HG03575 (cell line): ENCODE measurements around the gene SLC6A13.

Source experiments
- ATAC-seq: cut with Tn5 transposase; IDR thresholded peaks from one replicate; pipeline ENCODE4 v1.9.1; 2021; ENCODE audit not compliant: unreplicated experiment, insufficient number of reproducible peaks, low FRiP score; ENCODE audit errors: extremely low read depth

Gene SLC6A13

DNA sequence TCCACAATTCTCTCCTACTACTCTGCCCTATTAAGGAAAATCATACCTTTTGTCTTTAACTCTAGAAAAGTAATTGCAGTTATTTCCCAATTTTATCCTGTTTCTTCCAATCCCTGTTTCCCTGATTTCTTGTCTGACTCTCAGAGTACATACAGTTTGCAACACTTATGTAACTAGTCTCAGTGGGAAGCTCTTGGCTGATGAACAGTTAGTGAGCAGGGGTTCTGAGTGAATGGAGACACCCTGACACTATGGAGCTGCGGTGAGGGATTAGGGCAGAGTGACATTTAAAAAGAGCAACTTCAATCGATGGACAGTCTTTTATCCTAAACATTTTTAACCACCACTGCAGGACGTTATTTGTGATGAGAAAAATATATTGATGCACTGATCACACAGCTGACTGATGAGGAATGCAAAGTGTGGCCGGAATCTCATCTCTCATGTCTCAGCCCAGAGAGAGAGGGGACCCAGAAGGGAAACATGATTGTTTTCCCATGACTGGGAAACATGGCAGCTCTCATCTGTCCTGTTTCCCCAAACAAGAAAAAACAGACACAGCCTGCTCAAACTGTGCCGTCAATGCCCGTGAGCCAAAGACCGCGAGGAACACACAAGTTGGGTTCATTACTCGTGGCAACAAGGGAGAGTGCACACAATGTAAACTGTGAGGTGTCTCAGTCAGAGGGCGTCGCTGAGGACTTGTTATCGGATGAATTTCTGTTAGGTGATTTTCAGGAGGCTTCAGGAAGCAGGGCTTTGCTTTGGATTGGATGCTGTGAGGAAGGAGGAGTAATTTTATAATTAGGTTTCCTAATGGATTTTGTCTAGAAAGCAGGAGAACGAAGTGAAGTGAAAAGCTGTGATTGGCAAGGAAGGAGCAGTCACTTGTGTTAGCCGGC, 5.2 kb upstream of the SLC6A13 start:
- no peak for ATAC-seq

DNA sequence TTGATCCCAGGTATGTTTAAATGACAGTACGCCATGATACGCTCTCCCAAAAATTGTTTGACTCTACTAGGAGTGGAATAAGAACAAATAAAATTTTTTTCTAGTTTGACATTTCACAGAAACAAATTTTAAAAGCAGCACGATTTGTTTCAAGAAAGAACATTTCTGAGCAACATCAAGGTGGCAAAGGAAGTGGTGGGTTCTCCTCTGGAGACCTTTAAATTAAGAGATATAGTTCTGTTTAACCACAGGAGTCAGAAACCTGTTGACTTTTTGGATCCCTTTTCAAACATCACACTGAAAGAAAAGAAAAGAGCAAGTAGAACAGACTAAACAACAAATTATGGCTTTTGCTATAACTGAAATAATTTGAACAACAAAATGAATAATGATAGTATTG, 2.5 kb upstream of the SLC6A13 start:
- ATAC-seq = no peak

DNA sequence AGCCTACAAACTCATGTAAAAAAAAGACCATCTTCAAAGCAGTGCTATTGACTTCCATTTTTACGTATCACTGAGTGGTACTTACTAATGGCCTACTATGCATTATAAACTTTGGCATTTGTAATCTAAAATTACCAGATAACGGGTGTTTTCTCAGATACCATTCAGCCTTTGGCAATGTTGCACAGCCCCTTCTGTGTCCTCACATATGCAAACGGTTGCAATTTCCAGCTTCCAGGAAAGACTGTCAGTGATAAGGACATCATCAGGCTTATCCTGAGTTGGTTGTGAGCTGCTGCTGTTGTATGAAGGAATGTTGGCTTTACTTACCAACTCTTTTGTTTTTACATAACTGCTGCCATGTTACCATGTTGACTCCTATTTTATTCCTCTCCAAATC, 1.6 kb upstream of the SLC6A13 start:
- no peak for ATAC-seq

DNA sequence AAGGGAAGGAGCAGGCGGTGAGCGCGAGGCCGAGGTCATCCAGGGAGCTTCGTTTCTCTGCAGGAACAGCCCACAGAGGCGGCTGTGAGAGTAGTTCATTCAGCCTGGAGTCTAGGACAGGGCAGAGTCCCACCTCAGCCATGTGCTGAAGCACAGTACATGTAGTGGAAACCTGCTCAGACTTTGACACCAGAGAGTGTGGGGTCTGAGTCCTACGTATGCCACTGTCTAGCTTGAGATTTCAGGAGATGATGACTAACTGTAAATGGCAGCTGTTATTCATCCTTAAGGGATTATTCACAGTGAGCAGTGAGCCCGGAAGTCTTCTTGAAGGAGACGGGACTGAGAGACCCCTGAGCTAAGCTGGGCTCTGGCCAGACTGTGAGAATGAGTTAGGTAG, 938 bp upstream of the SLC6A13 start:
- no peak for ATAC-seq

DNA sequence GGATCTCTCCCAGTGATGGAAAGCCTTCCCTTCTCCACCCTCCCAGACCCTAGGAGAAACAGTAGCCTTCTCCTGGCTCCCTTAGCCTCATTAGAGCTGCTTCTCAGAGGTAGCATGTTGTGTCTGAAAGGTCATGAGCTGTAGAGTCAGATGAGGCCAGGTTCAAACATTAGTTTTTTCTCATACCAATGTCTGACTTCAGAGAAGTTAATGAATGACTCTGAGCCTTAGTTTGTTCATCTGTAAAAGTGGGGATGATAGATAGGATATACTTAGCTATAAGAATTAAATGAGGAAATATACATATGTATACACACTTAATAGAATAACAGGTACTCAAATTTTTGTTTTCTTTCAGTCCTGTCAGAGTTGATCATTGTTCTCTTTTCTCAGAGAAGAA, 523 bp downstream of the SLC6A13 start:
- no peak for ATAC-seq

DNA sequence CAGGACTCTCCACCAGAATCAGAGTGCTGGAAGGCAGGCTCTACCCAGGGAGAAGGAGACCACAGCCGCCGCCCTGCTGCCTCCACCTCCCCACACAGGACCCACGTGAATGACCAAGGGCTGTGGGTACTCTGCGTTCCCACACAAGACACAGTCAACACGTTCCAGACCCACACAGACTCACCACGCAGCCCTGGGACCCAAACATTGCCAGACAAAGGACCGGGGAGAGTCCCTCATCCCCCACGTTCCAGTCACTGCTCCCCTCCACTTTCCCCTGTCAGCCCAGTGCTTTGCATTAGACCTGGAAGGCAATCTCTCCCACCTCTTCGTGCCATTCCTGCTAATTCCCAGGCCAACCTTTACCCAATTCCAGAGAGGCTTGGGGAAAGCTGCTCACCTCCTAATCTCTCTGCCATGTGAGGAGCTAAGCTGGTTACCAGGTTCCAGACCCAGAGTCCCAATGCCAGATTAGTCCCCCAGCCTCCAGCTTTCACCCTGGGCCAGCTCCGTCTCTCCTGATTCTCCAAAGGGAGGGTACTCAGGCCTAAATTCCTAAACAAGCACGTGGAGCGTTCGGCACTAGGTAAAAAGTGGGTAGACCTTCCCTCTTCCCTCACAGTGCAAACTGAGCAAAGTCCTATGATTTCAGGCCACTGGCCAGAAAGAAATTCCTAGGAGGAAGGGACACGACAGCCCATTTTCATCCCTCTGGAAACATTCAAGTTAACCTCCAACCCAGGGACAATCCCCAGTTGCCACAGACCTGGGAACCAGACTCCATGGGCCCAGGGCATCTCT, 4.9 kb downstream of the SLC6A13 start:
- no peak for ATAC-seq

DNA sequence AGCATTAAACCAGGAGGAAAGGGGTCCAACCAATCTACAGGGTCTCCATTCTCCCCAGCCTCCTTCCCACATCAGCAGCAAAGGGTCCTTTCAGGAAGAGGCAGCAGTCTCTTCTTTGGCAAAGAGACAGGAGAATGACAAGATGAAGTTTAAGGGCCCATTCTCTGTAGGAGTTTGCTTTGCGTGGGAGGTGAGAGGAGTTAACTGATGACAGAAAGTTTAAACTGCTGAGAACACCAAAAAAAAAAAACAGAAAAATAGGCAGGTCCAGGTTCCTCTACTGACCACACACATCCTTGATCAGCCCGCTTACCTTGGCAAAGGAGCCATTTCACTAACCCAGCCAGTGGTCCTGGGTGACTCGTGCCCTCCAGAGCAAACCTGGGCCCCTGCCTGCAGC, 5.7 kb downstream of the SLC6A13 start:
- no peak for ATAC-seq

DNA sequence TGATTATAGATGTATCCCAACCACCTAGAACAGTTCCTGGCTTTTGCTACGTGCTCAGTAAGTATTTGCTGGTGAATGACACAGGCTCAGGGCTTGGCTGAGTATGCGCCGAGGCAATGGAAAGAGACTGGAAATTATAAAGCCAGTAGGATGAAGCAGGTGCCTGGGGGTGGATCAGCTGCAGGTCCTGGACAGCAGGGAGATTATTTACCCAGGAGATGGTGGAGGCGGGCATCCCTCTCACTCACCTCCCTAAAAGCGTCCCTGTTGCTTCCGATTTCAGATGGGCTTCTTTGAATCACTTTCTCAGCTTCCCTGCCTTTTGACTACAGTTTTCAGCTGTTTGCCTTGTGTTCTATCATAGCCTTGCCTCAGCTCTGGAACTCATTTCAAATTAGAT, 6.4 kb downstream of the SLC6A13 start:
- no peak for ATAC-seq

DNA sequence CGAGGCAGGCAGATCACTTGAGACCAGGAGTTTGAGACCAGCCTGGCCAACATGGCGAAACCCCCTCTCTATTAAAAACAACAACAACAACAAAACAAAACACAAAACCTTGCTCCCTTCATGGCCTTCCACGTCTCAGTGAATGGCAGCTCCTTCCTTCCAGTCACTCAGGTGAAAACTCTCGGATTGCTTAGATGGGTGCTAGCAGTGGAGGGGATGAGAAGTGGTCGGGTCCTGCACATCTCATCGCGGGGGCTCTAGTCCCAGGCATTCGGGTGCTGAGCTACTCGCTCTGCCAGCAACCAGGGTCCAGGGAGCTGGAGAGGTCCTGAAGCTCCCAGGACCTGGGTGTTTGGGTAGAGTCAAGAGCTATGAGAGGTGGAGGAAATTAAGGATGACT, 7.7 kb downstream of the SLC6A13 start:
- ATAC-seq = no peak

DNA sequence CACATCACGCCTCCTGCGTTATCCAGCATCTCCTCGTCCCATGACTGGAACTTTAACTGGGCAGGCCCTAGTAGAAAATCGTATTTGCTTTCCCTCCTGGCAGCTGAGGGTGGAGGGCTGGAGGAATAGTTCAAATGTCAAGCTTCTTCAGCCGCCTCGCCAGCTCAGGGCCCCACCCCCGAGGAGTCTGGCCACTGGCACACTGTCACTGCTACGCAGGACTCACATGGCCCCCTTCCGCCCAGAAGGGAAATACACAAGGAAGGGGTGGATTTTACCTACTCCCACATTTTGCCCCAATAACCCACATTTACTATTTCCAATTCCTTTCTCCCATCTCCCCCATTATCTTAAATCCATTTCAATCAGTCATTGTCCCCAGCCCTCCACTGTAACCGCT, 8.6 kb downstream of the SLC6A13 start:
- ATAC-seq = no peak

DNA sequence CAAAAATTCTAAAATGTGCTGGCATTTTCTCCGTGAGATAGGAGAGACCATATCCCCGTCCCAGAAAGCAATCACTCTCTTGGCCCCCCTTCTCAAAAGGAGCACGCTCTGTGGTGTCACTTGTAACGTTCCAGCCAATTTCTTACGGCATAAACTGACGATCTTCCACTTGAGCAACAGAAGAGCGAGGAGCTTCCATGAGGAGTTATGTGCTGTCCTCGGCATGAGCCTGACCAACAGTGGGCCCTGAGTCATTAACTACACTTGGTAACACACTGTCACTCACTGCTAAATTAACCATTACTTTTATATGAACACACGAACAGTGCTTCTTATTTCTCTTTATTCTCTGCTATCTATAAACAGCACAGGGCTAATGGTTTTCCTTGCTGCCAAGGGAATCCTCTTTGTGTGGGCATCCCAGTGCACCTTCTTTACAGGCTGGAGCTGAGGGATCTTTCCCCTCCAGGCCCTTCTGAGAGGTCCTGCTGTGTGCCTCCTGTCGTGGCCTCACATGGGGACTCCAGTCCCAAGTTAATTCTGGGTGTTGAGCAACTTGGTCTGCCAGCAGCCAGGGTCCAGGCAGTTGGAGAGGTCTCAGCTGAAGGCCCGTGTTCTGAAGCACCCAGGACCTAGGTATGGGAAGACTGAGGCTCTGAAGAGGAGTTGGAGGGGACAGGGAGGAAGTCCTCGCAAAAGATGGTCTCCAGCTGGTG, 9.4 kb downstream of the SLC6A13 start:
- no peak for ATAC-seq

DNA sequence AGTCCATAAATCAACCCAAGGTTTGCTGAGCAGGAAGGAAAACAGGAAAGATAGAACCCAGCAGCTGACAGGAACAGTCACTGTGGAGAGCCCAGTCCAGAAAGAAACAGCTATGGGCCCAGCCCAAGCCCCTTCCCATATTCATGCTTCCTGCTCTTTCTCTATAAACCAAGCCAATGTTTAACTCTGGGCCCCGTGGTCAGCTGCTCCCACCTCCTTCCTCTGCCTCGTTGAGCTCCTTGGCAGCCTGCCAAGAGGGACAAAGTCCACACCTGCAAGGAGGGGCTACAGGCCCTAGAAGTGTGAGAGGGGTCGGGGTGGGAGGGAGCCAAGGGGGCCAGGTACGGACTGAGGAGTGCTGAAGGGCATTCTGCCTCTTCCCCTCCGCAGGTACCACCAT, 10.0 kb downstream of the SLC6A13 start:
- no peak for ATAC-seq

DNA sequence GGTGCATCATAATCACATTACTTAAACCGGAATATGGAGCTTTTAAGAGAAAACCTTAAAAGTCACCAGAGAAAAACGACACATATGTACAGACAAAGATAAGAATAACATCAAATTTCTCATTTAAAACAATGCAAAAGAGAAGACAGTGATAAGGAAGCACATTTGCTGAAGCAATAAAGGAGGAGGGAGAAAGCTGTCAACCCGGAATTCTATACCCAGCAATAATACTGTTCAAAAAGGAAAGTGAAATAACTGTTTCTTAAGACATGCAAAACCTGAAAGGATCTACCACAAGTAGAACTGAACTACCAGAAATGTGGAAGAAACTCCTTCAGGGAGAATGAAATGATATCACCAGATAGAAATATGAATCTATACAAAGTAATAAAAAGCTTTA, 15.4 kb downstream of the SLC6A13 start:
- ATAC-seq = no peak

DNA sequence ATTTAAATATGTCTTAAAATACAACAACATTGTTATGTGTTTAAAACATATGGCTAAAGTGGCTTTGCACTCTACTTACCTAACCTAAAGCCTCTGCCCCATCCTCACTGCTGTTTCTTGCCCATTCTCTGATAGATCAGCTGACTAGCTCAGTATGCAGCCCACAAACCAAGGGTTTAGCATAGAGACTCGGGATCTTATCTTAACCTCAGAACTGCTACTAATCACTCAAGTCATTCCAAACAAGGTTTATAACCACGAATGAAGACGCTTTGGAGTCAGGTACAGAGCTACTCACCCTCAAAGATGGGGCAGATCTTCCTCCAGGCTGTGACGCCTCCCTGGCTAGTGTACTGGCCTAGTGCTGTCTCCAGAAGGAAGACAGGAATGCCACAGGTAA, 19.3 kb downstream of the SLC6A13 start:
- ATAC-seq = no peak

DNA sequence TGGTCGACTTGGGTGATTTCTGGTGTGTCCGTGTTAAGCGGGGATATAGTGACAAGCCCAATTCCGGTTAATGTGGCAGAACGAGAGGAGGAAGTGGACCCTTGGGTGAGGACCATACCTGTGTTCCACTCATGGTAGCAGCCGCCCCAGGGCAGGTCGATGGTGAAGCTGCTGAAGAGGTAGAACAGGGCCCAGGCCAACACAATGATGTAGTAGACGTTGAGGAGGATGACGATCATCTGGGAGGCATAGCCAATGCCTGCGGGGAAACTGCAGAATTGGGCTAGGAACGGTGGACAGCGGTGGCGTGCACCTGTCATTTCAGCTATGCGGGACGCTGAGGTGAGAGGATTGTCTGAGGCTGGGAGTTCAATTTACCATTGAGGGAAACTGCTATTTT, 20.1 kb downstream of the SLC6A13 start:
- no peak for ATAC-seq

DNA sequence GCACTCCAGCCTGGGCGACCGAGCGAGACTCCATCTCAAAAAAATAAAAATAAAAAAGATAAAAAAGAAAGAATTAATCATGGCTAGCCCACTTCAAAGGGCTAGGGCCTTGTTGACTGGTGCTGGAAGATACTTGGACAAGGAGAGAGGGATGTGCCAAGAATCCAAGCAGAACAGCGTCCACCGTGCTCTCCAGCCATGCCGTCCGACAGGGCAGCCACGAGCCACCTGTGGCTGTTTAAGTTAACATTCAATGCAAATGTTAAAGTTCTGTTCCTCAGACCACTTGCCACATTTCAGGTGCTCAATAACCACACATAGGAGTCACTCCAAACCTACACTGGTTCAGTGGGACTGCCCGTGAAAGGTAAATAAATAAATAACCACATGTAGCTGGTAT, 21.4 kb downstream of the SLC6A13 start:
- ATAC-seq = no peak

DNA sequence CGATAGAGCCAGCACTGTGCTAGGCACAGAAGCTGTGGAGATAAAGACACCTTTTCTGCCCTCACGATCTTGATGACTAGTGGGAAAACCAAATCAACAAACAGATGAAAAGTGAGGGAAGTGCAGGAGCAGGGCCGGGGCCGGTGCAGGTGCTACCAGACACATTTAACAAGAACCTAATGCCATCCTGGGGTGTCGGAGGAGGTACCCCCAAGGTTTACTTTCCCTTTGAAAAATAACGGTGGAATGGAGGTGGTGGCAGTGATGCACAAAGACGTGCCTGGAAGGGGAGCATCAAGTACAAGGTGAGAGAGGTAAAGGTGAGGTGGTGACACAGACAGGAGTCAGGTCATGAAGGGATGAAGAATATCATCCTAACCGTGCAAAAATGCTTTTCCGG, 22.1 kb downstream of the SLC6A13 start:
- ATAC-seq = no peak

DNA sequence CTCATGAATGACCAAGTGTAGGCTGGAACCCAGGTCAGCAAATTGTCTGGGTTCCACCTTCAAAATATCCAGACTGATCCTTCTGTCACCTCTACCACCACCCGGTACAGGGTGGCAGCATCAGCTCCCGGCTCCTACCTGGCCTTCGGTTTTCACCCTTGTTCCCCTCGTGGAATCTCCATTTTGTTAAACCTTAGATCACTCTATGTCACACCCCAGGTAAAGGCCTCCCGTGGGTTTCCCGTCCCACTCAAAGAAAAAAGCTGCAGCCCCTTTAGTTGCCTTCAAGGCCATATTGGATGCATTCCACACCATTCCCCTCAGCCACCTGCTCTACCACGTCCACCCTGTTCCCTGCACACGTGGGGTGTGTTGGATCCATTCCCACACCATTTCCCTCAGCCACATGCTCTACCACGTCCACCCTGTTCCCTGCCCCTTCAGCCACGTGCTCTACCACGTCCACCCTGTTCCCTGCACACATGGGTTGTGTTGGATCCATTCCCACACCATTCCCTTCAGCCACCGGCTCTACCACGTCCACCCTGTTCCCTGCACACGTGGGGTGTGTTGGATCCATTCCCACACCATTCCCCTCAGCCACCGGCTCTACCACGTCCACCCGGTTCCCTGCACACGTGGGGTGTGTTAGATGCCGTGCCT, 23.8 kb downstream of the SLC6A13 start:
- no peak for ATAC-seq

DNA sequence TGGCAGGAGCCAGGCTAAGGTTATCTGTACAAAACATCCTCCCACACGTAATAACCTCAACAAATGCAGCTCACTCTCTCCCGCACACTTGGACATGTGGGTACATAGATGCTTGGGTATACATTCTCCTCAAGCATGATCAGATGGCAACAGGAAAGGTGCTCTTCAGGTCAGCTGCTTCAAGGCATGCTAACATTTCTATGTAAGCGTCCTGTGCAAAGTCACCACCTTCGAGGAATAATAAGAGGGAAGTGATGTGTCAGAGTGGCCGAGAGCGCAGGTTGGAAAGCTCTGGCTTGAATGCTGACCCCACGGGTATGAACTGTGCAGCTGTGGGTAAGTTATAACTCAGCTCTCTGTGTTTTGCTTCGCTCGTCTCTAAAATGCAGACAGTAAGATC, 24.5 kb downstream of the SLC6A13 start:
- ATAC-seq = no peak
